ENCODE results near the gene HACL1.

GRCh38 chr3:15633159-15633558 is 31.8 kb upstream of the HACL1 start:
- TF ChIP-seq CTCF (IDR thresholded peaks at IDR 0.05 in 8 of 11, conservative IDR thresholded peaks at IDR 0.05 in 3 of 11) (no peak), POLR2A (IDR thresholded peaks at IDR 0.05) (no peak), POLR2AphosphoS5 (IDR thresholded peaks at IDR 0.05) (no peak)
